ENCODE measurements around the gene SRPRA. TPM values are rescaled to one million over a fixed set of nuclear protein-coding genes. Genes with fewer than 3 reads are reported as not detected.

Gene SRPRA
- total and polyA plus RNA-seq, 10 of the 15 experiments (the other 5 are each of a cell fraction or from before 2014, with no cell fraction given): 29.6 to 131 (median 92.8) TPM

DNA sequence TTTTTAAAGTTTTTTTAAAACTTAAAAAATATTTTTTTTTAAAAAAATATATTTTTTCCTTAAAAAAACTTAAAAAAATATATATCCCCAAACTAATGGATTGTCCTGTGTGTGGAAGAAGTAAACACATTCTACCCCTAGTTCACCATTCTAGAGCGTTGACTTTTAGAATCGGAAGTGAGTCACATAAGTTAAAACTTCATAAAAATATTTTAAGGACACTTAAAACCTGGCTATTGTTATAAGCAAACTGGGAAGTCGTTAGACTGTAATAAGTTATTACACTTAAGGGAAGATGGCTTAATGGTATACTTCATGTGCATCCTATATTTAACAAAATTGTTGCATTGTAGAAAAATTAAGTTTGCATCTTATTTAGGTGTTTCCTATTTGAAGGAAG is 36.0 kb downstream of the SRPRA start:
- RAD21 ChIA-PET (ENCODE audit: unreplicated experiment): no interaction called here
- no peak overlapping the region for H3K9ac ChIP-seq (ENCODE audit: control insufficient read depth, insufficient read depth, low read length)
- H3K4me2 ChIP-seq (ENCODE audit: control insufficient read depth, insufficient read depth): no peak overlapping the region
- H2AFZ ChIP-seq (ENCODE audit: control insufficient read depth, low read depth, low read length): no peak overlapping the region
- TF ChIP-seq FOS (IDR thresholded peaks at IDR 0.05; ENCODE audit: borderline replicate concordance, extremely low read depth, insufficient read length) (no peak), CHD1 (IDR thresholded peaks at IDR 0.05; ENCODE audit: low read depth, low read length) (no peak), SREBF1 (IDR thresholded peaks at IDR 0.05; ENCODE audit: low read length) (no peak), ZNF24 (IDR thresholded peaks at IDR 0.05) (no peak), RCOR1 (conservative IDR thresholded peaks at IDR 0.05; ENCODE audit: low read depth, low read length) (no peak), TCF12 (IDR thresholded peaks at IDR 0.05; ENCODE audit: low read depth, low read length) (no peak), CHD2 (IDR thresholded peaks at IDR 0.05; ENCODE audit: borderline replicate concordance, low read depth, low read length) (no peak), CREM (IDR thresholded peaks at IDR 0.05; ENCODE audit: low read depth) (no peak)
- TF ChIP-seq, protein P1, sequence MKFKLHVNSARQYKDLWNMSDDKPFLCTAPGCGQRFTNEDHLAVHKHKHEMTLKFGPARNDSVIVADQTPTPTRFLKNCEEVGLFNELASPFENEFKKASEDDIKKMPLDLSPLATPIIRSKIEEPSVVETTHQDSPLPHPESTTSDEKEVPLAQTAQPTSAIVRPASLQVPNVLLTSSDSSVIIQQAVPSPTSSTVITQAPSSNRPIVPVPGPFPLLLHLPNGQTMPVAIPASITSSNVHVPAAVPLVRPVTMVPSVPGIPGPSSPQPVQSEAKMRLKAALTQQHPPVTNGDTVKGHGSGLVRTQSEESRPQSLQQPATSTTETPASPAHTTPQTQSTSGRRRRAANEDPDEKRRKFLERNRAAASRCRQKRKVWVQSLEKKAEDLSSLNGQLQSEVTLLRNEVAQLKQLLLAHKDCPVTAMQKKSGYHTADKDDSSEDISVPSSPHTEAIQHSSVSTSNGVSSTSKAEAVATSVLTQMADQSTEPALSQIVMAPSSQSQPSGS (IDR thresholded peaks at IDR 0.05; ENCODE audit: low read length): no peak
- H3K27me3 ChIP-seq (replicated peaks in 1 of 2; ENCODE audit: control insufficient read depth in 2 of 2, insufficient read depth in 2 of 2, low read length in 1 of 2): no peaks in the 10 kb centered on the region
- SMC1A ChIA-PET (ENCODE audit: uncharacterized antibody, unreplicated experiment): no interaction called here
- H3K4me1 ChIP-seq (ENCODE audit: control insufficient read depth, insufficient read depth, low read length): no peaks in the 10 kb centered on the region
- POLR2A ChIA-PET: no interaction called here
- ATAC-seq (no peak), DNase-seq (ENCODE audit: low read depth, low spot score) (no peak), FAIRE-seq (no peak)
- H3K9me3 ChIP-seq (replicated peaks; ENCODE audit: control insufficient read depth, insufficient read depth, low read length): no peaks in the 10 kb centered on the region
- in situ Hi-C loops (cut with MboI): no loop called here
- H3K36me3 ChIP-seq (ENCODE audit: control insufficient read depth in 2 of 2, insufficient read depth in 2 of 2, low read length in 1 of 2): peaks cover 2 to 4% of the 10 kb centered on the region in 2 experiments; a peak in 3 of 4 replicates
- H3K27ac ChIP-seq (ENCODE audit: control insufficient read depth, insufficient read depth): no peak overlapping the region
- no TSS peak for BruUV-seq (replicated peaks)
- no peak overlapping the region for H3K4me3 ChIP-seq
- intact Hi-C loops (cut with micrococcal nuclease; ENCODE audit: unreplicated experiment): no loop called here
- no peaks in the 10 kb centered on the region for H3K79me2 ChIP-seq (ENCODE audit: control insufficient read depth, insufficient read depth, low read length)
- 88% methylated on average over 3 of the region's 3 CpGs for WGBS (ENCODE audit: insufficient coverage, insufficient replicate concordance, low lambda C conversion rate, missing lambda C conversion rate)
- CTCF ChIA-PET: no interaction called here
- no peaks in the 10 kb centered on the region for H4K20me1 ChIP-seq (ENCODE audit: control insufficient read depth, insufficient read depth)

All from GM12878 (cell line).